ENCODE results near the gene PBX4.
A peak's percentile ranks its signal among the peaks of the same experiment; 100 is the strongest.

- no peak for TF ChIP-seq CTCF (IDR thresholded peaks at IDR 0.05)
- no peak for TF ChIP-seq POLR2A (IDR thresholded peaks at IDR 0.05)
- TF ChIP-seq POLR2AphosphoS5 (IDR thresholded peaks at IDR 0.05): peak in 2 of 3 donors; percentile 13 to 52
- TF ChIP-seq EP300 (IDR thresholded peaks at IDR 0.05): no peak
These were observed 104.3 kb downstream of the PBX4 start for GRCh38 chr19:19514215-19514657.
